Activated T-cell treated with anti-CD3 and anti-CD28 coated beads, Interleukin-2, amount 50 U/mL, for 24 hours (primary cell): ENCODE data around the gene COLGALT1.
"Not testable (repeated sequence)": the region's sequence is repeated elsewhere in the genome, so short reads cannot be mapped to it uniquely, and the experiment has no call there.

ENCODE experiments used
- DNase-seq: peaks from one replicate; pipeline ENCODE4 v3.0.0-alpha.2; 2020
- H3K27ac Mint-ChIP-seq: 2 replicates; pipeline ENCODE4 v1.8.0; 2020; ENCODE audit warnings: mild to moderate bottlenecking, mixed read lengths
- H3K27me3 Mint-ChIP-seq: 2 replicates; pipeline ENCODE4 v1.8.0; 2020; ENCODE audit warnings: mixed read lengths
- H3K36me3 Mint-ChIP-seq: 2 replicates; pipeline ENCODE4 v1.8.0; 2020; ENCODE audit warnings: low read depth, mixed read lengths
- H3K4me1 Mint-ChIP-seq: 2 replicates; pipeline ENCODE4 v1.8.0; 2020; ENCODE audit warnings: low read depth, mixed read lengths
- H3K4me3 Mint-ChIP-seq: 2 replicates; pipeline ENCODE4 v1.8.0; 2020; ENCODE audit warnings: mild to moderate bottlenecking, moderate library complexity, mixed read lengths
- H3K9me3 Mint-ChIP-seq: 2 replicates; pipeline ENCODE4 v1.8.0; 2020; ENCODE audit warnings: mixed read lengths

Gene COLGALT1

GRCh38 chr19:17582613-17583012 is 27.2 kb downstream of the COLGALT1 start:
- Mint-ChIP-seq H3K4me1 (no peaks in the 10 kb centered on the region), H3K27ac (no peak overlapping the region), H3K4me3 (no peak overlapping the region), H3K27me3 (no peaks in the 10 kb centered on the region), H3K9me3 (no peaks in the 10 kb centered on the region), H3K36me3 (peaks cover 57% of the 10 kb centered on the region)
- DNase-seq: no peak

- Mint-ChIP-seq H3K27me3 (no peaks in the 10 kb centered on the region), H3K9me3 (no peaks in the 10 kb centered on the region), H3K4me3 (no peak overlapping the region), H3K27ac (no peak overlapping the region), H3K36me3 (peaks cover 42% of the 10 kb centered on the region), H3K4me1 (no peaks in the 10 kb centered on the region)
- no peak for DNase-seq
Measured at GRCh38 chr19:17584132-17584531, 28.7 kb downstream of the COLGALT1 start.

- peaks cover 30% of the 10 kb centered on the region for H3K36me3 Mint-ChIP-seq
- H3K4me1 Mint-ChIP-seq, DNase-seq, H3K9me3 Mint-ChIP-seq, H3K27me3 Mint-ChIP-seq, H3K4me3 Mint-ChIP-seq, H3K27ac Mint-ChIP-seq: not testable (repeated sequence)
Measured at GRCh38 chr19:17585395-17585794, 29.9 kb downstream of the COLGALT1 start.

- Mint-ChIP-seq H3K4me3 (no peak overlapping the region), H3K27me3 (peaks cover 18% of the 10 kb centered on the region), H3K9me3 (no peaks in the 10 kb centered on the region), H3K27ac (no peak overlapping the region), H3K36me3 (no peaks in the 10 kb centered on the region), H3K4me1 (peaks cover 7% of the 10 kb centered on the region)
- no peak for DNase-seq
Measured at GRCh38 chr19:17590866-17591265, 35.4 kb downstream of the COLGALT1 start.

- H3K36me3 Mint-ChIP-seq, H3K27ac Mint-ChIP-seq: not testable (repeated sequence)
Measured at GRCh38 chr19:17594296-17594695, 38.8 kb downstream of the COLGALT1 start.

GRCh38 chr19:17598063-17598462 is 42.6 kb downstream of the COLGALT1 start:
- not testable (repeated sequence) for H3K9me3 Mint-ChIP-seq, H3K27ac Mint-ChIP-seq, H3K36me3 Mint-ChIP-seq, DNase-seq, H3K4me3 Mint-ChIP-seq, H3K4me1 Mint-ChIP-seq
- peaks cover 25% of the 10 kb centered on the region for H3K27me3 Mint-ChIP-seq

More at GRCh38 chr19:17594296-17594695, 38.8 kb downstream of the COLGALT1 start:
- not testable (repeated sequence) for H3K4me3 Mint-ChIP-seq, H3K9me3 Mint-ChIP-seq, H3K4me1 Mint-ChIP-seq, DNase-seq
- H3K27me3 Mint-ChIP-seq: peaks cover 18% of the 10 kb centered on the region

- H3K4me3 Mint-ChIP-seq: no peak overlapping the region
Measured at GRCh38 chr19:17598953-17599352, 43.5 kb downstream of the COLGALT1 start.

GRCh38 chr19:17599780-17600179 is 44.3 kb downstream of the COLGALT1 start:
- Mint-ChIP-seq H3K4me3 (no peak overlapping the region), H3K36me3 (no peaks in the 10 kb centered on the region), H3K27me3 (peaks cover 35% of the 10 kb centered on the region), H3K4me1 (no peaks in the 10 kb centered on the region), H3K9me3 (no peaks in the 10 kb centered on the region), H3K27ac (no peak overlapping the region)
- no peak for DNase-seq

More at GRCh38 chr19:17598953-17599352, 43.5 kb downstream of the COLGALT1 start:
- H3K36me3 Mint-ChIP-seq: no peaks in the 10 kb centered on the region
- no peak for DNase-seq
- H3K4me1 Mint-ChIP-seq: no peaks in the 10 kb centered on the region
- H3K27me3 Mint-ChIP-seq: peaks cover 28% of the 10 kb centered on the region
- no peak overlapping the region for H3K27ac Mint-ChIP-seq
- H3K9me3 Mint-ChIP-seq: no peaks in the 10 kb centered on the region

GRCh38 chr19:17601683-17602082 is 46.2 kb downstream of the COLGALT1 start:
- no peak overlapping the region for H3K4me3 Mint-ChIP-seq
- no peaks in the 10 kb centered on the region for H3K9me3 Mint-ChIP-seq
- H3K27ac Mint-ChIP-seq: no peak overlapping the region
- peaks cover 37% of the 10 kb centered on the region for H3K27me3 Mint-ChIP-seq
- H3K4me1 Mint-ChIP-seq: peaks cover 5% of the 10 kb centered on the region
- no peak for DNase-seq
- H3K36me3 Mint-ChIP-seq: no peaks in the 10 kb centered on the region

- Mint-ChIP-seq H3K9me3 (no peaks in the 10 kb centered on the region), H3K4me1 (peaks cover 8% of the 10 kb centered on the region), H3K27ac (no peak overlapping the region), H3K27me3 (peaks cover 37% of the 10 kb centered on the region), H3K36me3 (no peaks in the 10 kb centered on the region), H3K4me3 (no peak overlapping the region)
- DNase-seq: no peak
Measured at GRCh38 chr19:17602217-17602616, 46.8 kb downstream of the COLGALT1 start.

GRCh38 chr19:17602872-17603510 is 47.5 kb downstream of the COLGALT1 start:
- peaks cover 8% of the 10 kb centered on the region for H3K4me1 Mint-ChIP-seq
- no peak overlapping the region for H3K4me3 Mint-ChIP-seq
- no peaks in the 10 kb centered on the region for H3K9me3 Mint-ChIP-seq
- H3K27me3 Mint-ChIP-seq: peaks cover 37% of the 10 kb centered on the region
- H3K36me3 Mint-ChIP-seq: no peaks in the 10 kb centered on the region
- H3K27ac Mint-ChIP-seq: no peak overlapping the region
- DNase-seq: no peak

- Mint-ChIP-seq H3K4me1 (peaks cover 8% of the 10 kb centered on the region), H3K27me3 (peaks cover 37% of the 10 kb centered on the region), H3K9me3 (no peaks in the 10 kb centered on the region), H3K4me3 (no peak overlapping the region), H3K27ac (no peak overlapping the region), H3K36me3 (no peaks in the 10 kb centered on the region)
- no peak for DNase-seq
Measured at GRCh38 chr19:17604372-17605025, 49.0 kb downstream of the COLGALT1 start.

- DNase-seq: no peak
- Mint-ChIP-seq H3K36me3 (no peaks in the 10 kb centered on the region), H3K4me1 (peaks cover 8% of the 10 kb centered on the region), H3K4me3 (no peak overlapping the region), H3K27me3 (peaks cover 37% of the 10 kb centered on the region), H3K27ac (no peak overlapping the region), H3K9me3 (no peaks in the 10 kb centered on the region)
Measured at GRCh38 chr19:17605117-17605516, 49.7 kb downstream of the COLGALT1 start.

- H3K27me3 Mint-ChIP-seq: peaks cover 36% of the 10 kb centered on the region
- H3K4me1 Mint-ChIP-seq: peaks cover 8% of the 10 kb centered on the region
- peak; percentile 88 for DNase-seq
- H3K4me3 Mint-ChIP-seq: peak overlapping the region; percentile 73
- no peaks in the 10 kb centered on the region for H3K9me3 Mint-ChIP-seq
- H3K36me3 Mint-ChIP-seq: no peaks in the 10 kb centered on the region
- peak overlapping the region; percentile 72 for H3K27ac Mint-ChIP-seq
Measured at GRCh38 chr19:17605761-17606589, 50.5 kb downstream of the COLGALT1 start.
